Left lung (tissue), 10 donors: ENCODE data around the gene C20orf141. TPM values are rescaled to one million over a fixed set of nuclear protein-coding genes. Genes with fewer than 3 reads are reported as not detected.

Experiments used
- ATAC-seq: fragments of 200-7000 bp; cut with Tn5 transposase; one replicate; pipeline ENCODE4 v1.9.1; 2020; ENCODE audit warnings: moderate library complexity
- DNase-seq, 4 donors: peaks; one replicate each; pipeline ENCODE4 v3.0.0-alpha.2; 2013 to 2020
- H3K27ac ChIP-seq, 2 donors: fragments of 200-600 bp; sonication (generic) in 1 of 2; one replicate each; pipeline versions ENCODE4 v1.5.0 to v1.8.0; 2020 to 2021
- H3K27me3 ChIP-seq, 2 donors: fragments of 200-600 bp; sonication (generic) in 1 of 2; one replicate each; pipeline versions ENCODE4 v1.5.0 to v1.8.0; 2020 to 2021
- H3K36me3 ChIP-seq, 2 donors: fragments of 200-600 bp; sonication (generic) in 1 of 2; one replicate each; pipeline versions ENCODE4 v1.5.0 to v1.8.0; 2020 to 2021
- H3K4me1 ChIP-seq, 2 donors: fragments of 200-600 bp; one replicate each; pipeline ENCODE4 v1.8.0; 2021
- H3K4me3 ChIP-seq, 2 donors: fragments of 200-600 bp; sonication (generic) in 1 of 2; one replicate each; pipeline versions ENCODE4 v1.5.0 to v1.8.0; 2020 to 2021; ENCODE audit warnings: mild to moderate bottlenecking in 1 of 2
- H3K9me3 ChIP-seq, 2 donors: fragments of 200-600 bp; sonication (generic) in 1 of 2; one replicate each; pipeline versions ENCODE4 v1.5.0 to v1.8.0; 2020 to 2021
- intact Hi-C, 2 donors: fragments of 100-400 bp; cut with DNase I; formaldehyde crosslinking; loops; one replicate each; pipeline versions ENCODE4 v1.11.2 to v1.14.2; 2022
- polyA plus RNA-seq, 6 donors: library from polyadenylated mRNA; unstranded; fragments of 120-200 nt; gene quantifications; one replicate each; pipeline ENCODE4 v1.2.1, GENCODE V29; 2013; ENCODE audit not compliant: insufficient read length in 6 of 6
- total RNA-seq, 2 donors: library from RNA; stranded (reverse); fragmentation: NEBNext Ultra II Directional; extraction: Animal tissue kit (Norgen Biotek cat#: 25700); gene quantifications; one replicate each; pipeline ENCODE4 v1.2.1, GENCODE V29; 2021
- TF ChIP-seq, protein P1 (sequence below), 2 donors: fragments of 200-600 bp; sonication (generic) in 1 of 2; IDR thresholded peaks; one replicate each; pipeline versions ENCODE4 v1.5.0 to v1.8.0; 2021; ENCODE audit warnings: antibody characterized with exemption in 2 of 2
- donor health status: DM: no; HTN: yes; CAD: no.
- donor health status: DM: no; HTN: no; CAD: no.

The C20orf141 gene
- total and polyA plus RNA-seq, 8 donors: not detected

DNA sequence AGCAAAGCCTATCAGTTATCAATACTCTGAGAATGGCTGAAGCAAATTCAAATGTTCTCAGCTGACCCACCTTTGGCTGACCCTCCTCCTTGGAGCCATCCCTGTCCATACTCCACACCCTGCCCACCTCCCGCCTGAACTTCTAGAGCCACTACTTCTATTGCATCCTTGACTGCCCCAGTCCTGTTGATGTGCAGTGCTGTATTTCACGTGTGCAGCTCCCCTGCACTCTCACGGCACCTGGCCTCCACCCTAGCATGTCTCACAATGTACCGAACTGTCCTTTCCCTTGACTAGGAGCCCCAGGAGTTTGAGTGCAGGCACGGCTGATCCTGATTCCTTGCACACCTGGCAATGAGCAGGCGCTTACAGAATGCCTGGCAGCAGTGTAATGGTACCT is 21.3 kb upstream of the C20orf141 start:
- DNase-seq (no peak), ATAC-seq (no peak)
- Histone ChIP-seq H3K27ac (no peak overlapping the region), H3K4me1 (no peaks in the 10 kb centered on the region), H3K4me3 (no peak overlapping the region), H3K27me3 (peaks cover 0 to 66% of the 10 kb centered on the region in 2 donors), H3K9me3 (no peaks in the 10 kb centered on the region), H3K36me3 (no peaks in the 10 kb centered on the region)
- intact Hi-C loops: no loop called here
- TF ChIP-seq, protein P1, sequence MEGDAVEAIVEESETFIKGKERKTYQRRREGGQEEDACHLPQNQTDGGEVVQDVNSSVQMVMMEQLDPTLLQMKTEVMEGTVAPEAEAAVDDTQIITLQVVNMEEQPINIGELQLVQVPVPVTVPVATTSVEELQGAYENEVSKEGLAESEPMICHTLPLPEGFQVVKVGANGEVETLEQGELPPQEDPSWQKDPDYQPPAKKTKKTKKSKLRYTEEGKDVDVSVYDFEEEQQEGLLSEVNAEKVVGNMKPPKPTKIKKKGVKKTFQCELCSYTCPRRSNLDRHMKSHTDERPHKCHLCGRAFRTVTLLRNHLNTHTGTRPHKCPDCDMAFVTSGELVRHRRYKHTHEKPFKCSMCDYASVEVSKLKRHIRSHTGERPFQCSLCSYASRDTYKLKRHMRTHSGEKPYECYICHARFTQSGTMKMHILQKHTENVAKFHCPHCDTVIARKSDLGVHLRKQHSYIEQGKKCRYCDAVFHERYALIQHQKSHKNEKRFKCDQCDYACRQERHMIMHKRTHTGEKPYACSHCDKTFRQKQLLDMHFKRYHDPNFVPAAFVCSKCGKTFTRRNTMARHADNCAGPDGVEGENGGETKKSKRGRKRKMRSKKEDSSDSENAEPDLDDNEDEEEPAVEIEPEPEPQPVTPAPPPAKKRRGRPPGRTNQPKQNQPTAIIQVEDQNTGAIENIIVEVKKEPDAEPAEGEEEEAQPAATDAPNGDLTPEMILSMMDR (IDR thresholded peaks at IDR 0.05): no peak

DNA sequence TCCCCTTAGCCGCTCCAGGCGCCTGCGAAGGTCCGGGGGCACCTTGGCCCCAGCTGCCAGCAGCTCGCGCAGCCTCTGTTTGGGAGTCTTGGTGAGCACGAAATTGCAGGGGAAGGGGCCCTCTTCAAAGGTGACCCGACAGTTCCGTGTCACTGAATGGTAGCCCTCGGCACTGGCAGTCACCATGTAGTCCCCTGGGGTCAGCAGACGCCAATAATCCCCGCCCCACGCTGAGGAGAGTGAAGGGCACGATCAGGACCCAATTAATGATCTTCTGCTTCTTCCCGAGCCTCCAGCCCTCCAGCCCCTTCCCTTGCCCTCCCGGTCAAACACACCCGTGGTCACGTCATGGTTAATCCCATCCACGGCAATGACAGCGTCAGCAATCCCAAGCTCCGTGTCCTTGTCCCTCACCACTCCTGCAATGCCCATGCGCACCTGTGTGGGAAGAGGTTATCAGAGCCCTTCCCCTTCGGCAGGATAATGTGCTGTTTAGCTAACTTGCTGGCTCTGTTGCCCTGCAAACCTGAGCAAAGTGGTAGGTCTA is 20.5 kb upstream of the C20orf141 start:
- ATAC-seq (no peak), DNase-seq (no peak)
- H3K4me3 ChIP-seq: no peak overlapping the region
- peaks cover 0 to 4% of the 10 kb centered on the region in 2 donors for H3K4me1 ChIP-seq
- H3K27me3 ChIP-seq: peaks cover 0 to 71% of the 10 kb centered on the region in 2 donors
- TF ChIP-seq, protein P1 (IDR thresholded peaks at IDR 0.05): no peak
- no peaks in the 10 kb centered on the region for H3K36me3 ChIP-seq
- no peaks in the 10 kb centered on the region for H3K9me3 ChIP-seq
- intact Hi-C loops: no loop called here
- H3K27ac ChIP-seq: no peak overlapping the region

DNA sequence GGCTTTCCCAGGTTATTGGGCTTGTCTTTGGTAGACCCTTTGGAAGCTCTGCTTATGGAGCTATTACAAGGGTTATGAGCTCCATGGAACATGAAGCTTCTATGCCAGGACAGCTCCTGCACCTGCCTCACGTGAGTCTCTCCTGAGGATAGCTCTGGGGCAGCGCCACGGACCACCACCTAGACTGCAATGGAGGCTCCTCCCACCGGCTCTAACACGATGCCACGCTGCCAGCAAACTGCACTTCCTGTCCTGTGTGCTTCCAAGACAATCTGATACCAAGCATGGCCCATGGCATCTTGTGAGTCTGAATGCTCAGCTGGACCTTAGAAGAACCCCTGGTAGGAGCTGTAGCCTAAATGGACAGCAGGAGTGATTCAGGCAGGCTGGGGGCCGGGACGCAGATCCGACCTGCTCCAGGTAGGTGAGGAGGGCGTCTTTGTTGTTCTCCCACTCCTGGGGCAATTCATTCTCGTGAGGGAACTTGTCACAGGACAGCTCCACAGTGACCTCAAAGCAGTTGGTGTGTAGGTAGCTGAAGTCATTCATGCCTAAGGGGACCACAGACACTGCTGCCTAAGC is 19.8 kb upstream of the C20orf141 start:
- no peak overlapping the region for H3K4me3 ChIP-seq
- H3K27ac ChIP-seq: no peak overlapping the region
- H3K36me3 ChIP-seq: no peaks in the 10 kb centered on the region
- TF ChIP-seq, protein P1 (IDR thresholded peaks at IDR 0.05): no peak
- DNase-seq: no peak
- H3K9me3 ChIP-seq: no peaks in the 10 kb centered on the region
- intact Hi-C loops: no loop called here
- ATAC-seq: no peak
- H3K4me1 ChIP-seq: peaks cover 0 to 10% of the 10 kb centered on the region in 2 donors
- peaks cover under 1 to 76% of the 10 kb centered on the region in 2 donors for H3K27me3 ChIP-seq

DNA sequence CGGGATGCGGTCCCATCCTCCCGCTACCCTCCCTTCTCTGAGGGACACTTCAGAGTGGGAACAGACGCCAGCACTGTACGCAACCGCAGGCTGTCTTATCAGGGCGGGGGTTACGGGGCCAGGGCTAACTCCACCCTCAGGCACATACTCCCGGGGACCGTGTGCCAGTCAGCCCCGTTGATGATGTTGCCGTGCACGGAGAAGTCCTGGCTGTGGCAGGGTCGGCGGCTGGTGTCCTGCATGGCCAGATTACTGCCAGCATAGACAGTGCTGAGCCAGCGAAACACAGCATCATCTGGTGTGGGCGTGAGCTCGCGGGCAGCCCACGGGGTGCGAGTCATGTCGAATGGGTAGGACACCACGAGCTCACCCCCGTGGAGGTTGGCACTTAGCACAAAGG is 19.3 kb upstream of the C20orf141 start:
- ATAC-seq (no peak), DNase-seq (no peak)
- no peak overlapping the region for H3K27ac ChIP-seq
- intact Hi-C loops: no loop called here
- H3K4me3 ChIP-seq: no peak overlapping the region
- no peaks in the 10 kb centered on the region for H3K36me3 ChIP-seq
- no peaks in the 10 kb centered on the region for H3K9me3 ChIP-seq
- H3K4me1 ChIP-seq: peaks cover 0 to 15% of the 10 kb centered on the region in 2 donors
- H3K27me3 ChIP-seq: peaks cover 5 to 81% of the 10 kb centered on the region in 2 donors
- TF ChIP-seq, protein P1 (IDR thresholded peaks at IDR 0.05): no peak

DNA sequence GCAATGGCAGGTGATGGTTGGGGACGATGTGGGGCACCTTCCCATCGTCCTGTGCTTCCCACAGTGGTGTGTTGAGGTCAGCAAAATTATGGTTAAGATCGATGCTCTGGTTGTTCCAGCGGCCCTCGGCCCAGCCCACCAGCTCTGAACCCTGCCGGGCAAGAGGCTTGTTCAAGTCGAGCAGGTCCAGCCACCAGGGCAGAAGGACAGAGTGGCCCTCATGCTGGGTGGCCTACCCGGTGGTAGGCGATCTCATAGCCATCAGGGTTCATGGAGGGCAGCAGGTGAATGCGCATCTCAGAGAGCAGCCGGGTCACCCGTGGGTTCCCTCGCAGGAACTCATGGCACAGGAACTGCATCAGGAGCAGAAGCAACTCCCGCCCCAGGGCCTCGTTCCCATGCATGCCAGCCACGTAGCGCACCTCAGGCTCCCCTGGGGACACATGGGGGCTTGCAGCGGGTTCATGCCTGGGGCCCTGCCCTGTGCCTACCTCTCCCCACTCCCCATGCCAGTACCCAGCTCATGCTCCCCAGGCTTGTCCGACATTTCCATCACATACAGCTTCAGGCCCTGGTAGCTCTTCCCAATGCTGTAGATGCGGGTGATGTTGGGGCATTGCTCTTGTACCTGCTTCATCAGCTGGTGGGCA is 18.7 kb upstream of the C20orf141 start:
- intact Hi-C loops: no loop called here
- H3K27me3 ChIP-seq: peaks cover 12 to 86% of the 10 kb centered on the region in 2 donors
- H3K27ac ChIP-seq: no peak overlapping the region
- H3K4me3 ChIP-seq: no peak overlapping the region
- peaks cover 0 to 22% of the 10 kb centered on the region in 2 donors for H3K4me1 ChIP-seq
- no peaks in the 10 kb centered on the region for H3K36me3 ChIP-seq
- DNase-seq (no peak), ATAC-seq (no peak)
- TF ChIP-seq, protein P1 (IDR thresholded peaks at IDR 0.05): no peak
- H3K9me3 ChIP-seq: no peaks in the 10 kb centered on the region
